ENCODE measurements around the gene SMOC2. TPM values are rescaled to one million over a fixed set of nuclear protein-coding genes. Genes with fewer than 3 reads are reported as not detected.

SMOC2 gene
- polyA plus RNA-seq, 1 experiment, result not detected

DNA sequence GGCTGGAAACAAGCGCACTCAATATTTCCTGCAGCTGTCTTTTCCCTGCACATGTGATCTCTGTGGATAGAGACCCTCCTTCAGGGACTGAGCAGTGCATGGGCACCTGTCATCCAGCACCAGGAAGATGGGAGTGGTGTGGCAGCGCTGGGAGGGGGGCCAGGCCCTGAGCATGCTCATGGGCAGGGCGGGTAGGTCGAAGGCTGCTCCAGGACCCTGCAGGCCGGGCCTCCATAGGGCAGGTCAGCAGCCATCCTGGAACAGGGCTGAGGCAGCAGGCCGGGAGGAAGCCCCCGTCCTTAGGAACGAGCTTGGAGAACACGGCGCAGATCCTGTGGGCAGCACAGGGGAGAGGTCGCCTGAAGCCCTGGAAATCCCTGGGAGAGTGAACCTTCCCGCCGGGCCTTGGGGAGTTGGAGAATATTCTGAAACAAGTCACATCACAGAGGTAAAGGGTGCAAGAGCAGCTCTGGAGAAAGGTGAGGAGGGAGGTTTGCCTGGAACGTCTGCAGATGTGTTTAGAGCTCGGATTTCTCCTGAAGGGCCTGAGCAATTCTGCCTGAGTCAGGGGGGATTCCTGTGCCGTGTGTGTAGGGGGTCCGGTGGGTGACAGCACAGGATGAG, 133.2 kb downstream of the SMOC2 start:
- POLR2A ChIA-PET, result no interaction called here

GRCh38 chr6:168574699-168575195, 133.8 kb downstream of the SMOC2 start:
- POLR2A ChIA-PET, result no interaction called here
- H3K27ac ChIP-seq (ENCODE audit: low read depth, low read length), result no peak overlapping the region
- H3K4me3 ChIP-seq (ENCODE audit: low read depth, low read length), result no peak overlapping the region
- DNase-seq (ENCODE audit: low read depth, low spot score), result no peak
- H3K9me3 ChIP-seq (ENCODE audit: control insufficient read depth, insufficient read depth, low read length), result peaks cover 73% of the 10 kb centered on the region
- CTCF ChIA-PET, result no interaction called here
- no peaks in the 10 kb centered on the region for H3K27me3 ChIP-seq (ENCODE audit: control insufficient read depth, insufficient read depth, low read length)
- TF ChIP-seq, protein P1, sequence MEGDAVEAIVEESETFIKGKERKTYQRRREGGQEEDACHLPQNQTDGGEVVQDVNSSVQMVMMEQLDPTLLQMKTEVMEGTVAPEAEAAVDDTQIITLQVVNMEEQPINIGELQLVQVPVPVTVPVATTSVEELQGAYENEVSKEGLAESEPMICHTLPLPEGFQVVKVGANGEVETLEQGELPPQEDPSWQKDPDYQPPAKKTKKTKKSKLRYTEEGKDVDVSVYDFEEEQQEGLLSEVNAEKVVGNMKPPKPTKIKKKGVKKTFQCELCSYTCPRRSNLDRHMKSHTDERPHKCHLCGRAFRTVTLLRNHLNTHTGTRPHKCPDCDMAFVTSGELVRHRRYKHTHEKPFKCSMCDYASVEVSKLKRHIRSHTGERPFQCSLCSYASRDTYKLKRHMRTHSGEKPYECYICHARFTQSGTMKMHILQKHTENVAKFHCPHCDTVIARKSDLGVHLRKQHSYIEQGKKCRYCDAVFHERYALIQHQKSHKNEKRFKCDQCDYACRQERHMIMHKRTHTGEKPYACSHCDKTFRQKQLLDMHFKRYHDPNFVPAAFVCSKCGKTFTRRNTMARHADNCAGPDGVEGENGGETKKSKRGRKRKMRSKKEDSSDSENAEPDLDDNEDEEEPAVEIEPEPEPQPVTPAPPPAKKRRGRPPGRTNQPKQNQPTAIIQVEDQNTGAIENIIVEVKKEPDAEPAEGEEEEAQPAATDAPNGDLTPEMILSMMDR (IDR thresholded peaks at IDR 0.05; ENCODE audit: low read depth, low read length), result no peak

More for the DNA sequence above, 133.2 kb downstream of the SMOC2 start:
- Histone ChIP-seq H3K9me3 (ENCODE audit: control insufficient read depth, insufficient read depth, low read length) (peaks cover 70% of the 10 kb centered on the region), H3K4me3 (ENCODE audit: low read depth, low read length) (no peak overlapping the region), H3K27ac (ENCODE audit: low read depth, low read length) (no peak overlapping the region), H3K27me3 (ENCODE audit: control insufficient read depth, insufficient read depth, low read length) (no peaks in the 10 kb centered on the region)
- TF ChIP-seq, protein P1 (IDR thresholded peaks at IDR 0.05; ENCODE audit: low read depth, low read length), result no peak
- CTCF ChIA-PET, result no interaction called here
- no peak for DNase-seq (ENCODE audit: low read depth, low spot score)

DNA sequence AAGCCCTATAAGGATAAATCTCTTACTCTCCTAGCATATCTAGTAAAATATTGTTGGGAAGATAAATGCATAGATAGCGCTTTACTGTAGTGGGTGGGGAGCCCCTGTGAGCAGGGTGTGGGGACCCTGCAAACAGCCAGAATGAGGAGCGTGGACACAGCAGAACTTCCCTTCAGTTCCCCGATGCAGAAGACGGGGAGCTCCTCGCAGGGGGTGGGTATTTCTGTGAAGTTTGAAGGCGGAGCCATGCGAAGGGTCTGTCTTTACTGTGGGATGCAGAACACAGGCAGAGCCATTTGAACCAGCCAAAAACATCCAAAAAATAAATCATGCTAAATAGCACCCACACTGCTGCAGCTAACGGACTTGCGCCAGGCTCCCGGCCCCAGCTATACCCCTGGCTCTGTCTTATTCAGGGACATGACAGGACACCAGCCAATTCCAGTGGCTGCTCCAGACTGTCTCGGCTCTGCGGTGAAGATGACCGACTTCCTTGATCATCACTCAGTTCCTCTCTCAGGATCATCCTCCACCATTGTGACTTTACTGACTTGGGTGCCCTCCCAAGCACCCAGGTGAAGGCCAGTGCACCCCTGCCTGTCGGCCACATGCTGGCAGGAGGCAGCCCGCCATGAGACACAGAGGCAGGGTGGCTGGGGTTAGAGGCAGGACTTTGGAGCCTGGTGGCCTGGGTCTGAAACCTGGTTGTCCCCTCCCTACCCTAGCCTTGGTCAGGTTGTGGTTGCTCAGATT, 134.5 kb downstream of the SMOC2 start:
- POLR2A ChIA-PET, result no interaction called here
- Histone ChIP-seq H3K4me3 (ENCODE audit: low read depth, low read length) (no peak overlapping the region), H3K9me3 (ENCODE audit: control insufficient read depth, insufficient read depth, low read length) (peaks cover 76% of the 10 kb centered on the region), H3K27me3 (ENCODE audit: control insufficient read depth, insufficient read depth, low read length) (no peaks in the 10 kb centered on the region), H3K27ac (ENCODE audit: low read depth, low read length) (no peak overlapping the region)
- no peak for DNase-seq (ENCODE audit: low read depth, low spot score)
- CTCF ChIA-PET, result interaction anchor here (0.6 kb wide), 1 partner anchor 1658 kb away, joined by 4 read pairs; no protein-coding TSS in a partner anchor
- TF ChIP-seq, protein P1 (IDR thresholded peaks at IDR 0.05; ENCODE audit: low read depth, low read length), result no peak

DNA sequence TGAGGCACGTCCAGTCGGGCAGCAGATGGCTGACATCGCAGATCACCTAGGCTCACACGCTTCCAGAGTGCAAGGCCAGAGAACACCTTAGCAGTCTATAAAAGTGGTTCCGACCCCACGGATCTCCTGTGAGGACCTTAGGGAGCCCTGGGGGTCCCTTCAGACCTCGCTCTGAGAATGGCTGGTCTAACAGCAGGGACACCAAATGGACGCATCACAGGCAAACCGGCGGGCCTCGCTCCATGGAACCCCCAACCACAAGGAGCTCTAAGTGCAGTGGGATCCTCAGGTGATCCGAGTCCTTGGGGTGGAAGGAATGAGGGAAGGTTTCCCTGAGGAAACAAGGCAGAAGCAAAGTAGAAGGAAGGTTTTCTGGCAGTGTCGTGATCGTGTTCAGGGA, 135.4 kb downstream of the SMOC2 start:
- Histone ChIP-seq H3K4me3 (ENCODE audit: low read depth, low read length) (no peak overlapping the region), H3K9me3 (ENCODE audit: control insufficient read depth, insufficient read depth, low read length) (peaks cover 81% of the 10 kb centered on the region), H3K27me3 (ENCODE audit: control insufficient read depth, insufficient read depth, low read length) (no peaks in the 10 kb centered on the region), H3K27ac (ENCODE audit: low read depth, low read length) (no peak overlapping the region)
- TF ChIP-seq, protein P1 (IDR thresholded peaks at IDR 0.05; ENCODE audit: low read depth, low read length), result no peak
- POLR2A ChIA-PET, result no interaction called here
- CTCF ChIA-PET, result no interaction called here
- DNase-seq (ENCODE audit: low read depth, low spot score), result no peak

GRCh38 chr6:168577496-168577895, 136.5 kb downstream of the SMOC2 start:
- ChIA-PET POLR2A (no interaction called here), CTCF (no interaction called here)
- DNase-seq (ENCODE audit: low read depth, low spot score), result no peak
- Histone ChIP-seq H3K27me3 (ENCODE audit: control insufficient read depth, insufficient read depth, low read length) (no peaks in the 10 kb centered on the region), H3K9me3 (ENCODE audit: control insufficient read depth, insufficient read depth, low read length) (peaks cover 87% of the 10 kb centered on the region), H3K4me3 (ENCODE audit: low read depth, low read length) (no peak overlapping the region), H3K27ac (ENCODE audit: low read depth, low read length) (no peak overlapping the region)
- TF ChIP-seq, protein P1 (IDR thresholded peaks at IDR 0.05; ENCODE audit: low read depth, low read length), result no peak
